NOMO-1 treated with DMSO at 0.1 percent for 48 hours (cell line): ENCODE results near the gene DMBT1.
"Not testable (repeated sequence)": the region's sequence is repeated elsewhere in the genome, so short reads cannot be mapped to it uniquely, and the experiment has no call there.

Experiments used
- DNase-seq: peaks from one replicate; lab custom pipeline; 2025; ENCODE audit not compliant: unreplicated experiment; lab: John Stamatoyannopoulos, UW

DMBT1 gene

GRCh38 chr10:122577311-122577885, 16.8 kb downstream of the DMBT1 start:
- no peak for DNase-seq

- not testable (repeated sequence) for DNase-seq
These were observed 25.5 kb downstream of the DMBT1 start for GRCh38 chr10:122586070-122586469.

GRCh38 chr10:122587098-122587760, 26.7 kb downstream of the DMBT1 start:
- DNase-seq, result no peak

- DNase-seq, result no peak
These were observed 27.8 kb downstream of the DMBT1 start for GRCh38 chr10:122588381-122588780.

- DNase-seq, result no peak
These were observed 29.6 kb downstream of the DMBT1 start for GRCh38 chr10:122590153-122590552.

DNA sequence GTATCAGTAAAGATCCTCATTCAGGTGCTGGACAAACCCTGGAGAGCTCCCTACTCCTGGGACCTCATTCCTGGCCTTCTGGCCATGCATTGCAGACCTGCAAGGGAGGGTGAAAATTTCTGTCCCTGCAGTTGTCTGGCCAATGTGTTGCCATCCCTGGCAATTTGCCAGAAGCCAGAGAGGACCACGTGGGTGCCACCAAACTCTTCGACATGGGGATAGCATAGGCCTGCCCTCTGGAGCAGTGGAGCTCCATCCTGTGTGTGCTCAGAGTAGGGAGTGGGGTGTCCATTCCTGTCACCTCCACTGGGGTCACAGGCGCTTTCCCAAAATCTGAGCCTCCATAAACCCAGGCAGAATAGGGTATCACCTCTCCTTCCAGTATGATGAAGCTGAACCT, 31.2 kb downstream of the DMBT1 start:
- no peak for DNase-seq

DNA sequence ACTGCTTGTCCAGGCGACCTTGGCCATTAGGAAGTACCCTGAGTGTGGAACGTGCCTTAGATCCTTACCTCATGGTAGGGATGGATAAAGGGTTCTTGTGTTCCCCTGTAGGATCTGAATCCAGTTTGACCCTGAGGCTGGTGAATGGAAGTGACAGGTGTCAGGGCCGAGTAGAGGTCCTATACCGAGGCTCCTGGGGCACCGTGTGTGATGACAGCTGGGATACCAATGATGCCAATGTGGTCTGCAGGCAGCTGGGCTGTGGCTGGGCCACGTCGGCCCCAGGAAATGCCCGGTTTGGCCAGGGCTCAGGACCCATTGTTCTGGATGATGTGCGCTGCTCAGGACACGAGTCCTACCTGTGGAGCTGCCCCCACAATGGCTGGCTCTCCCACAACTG, 31.6 kb downstream of the DMBT1 start:
- DNase-seq, result no peak

GRCh38 chr10:122617476-122618270, 57.1 kb downstream of the DMBT1 start:
- no peak for DNase-seq

- no peak for DNase-seq
These were observed 58.1 kb downstream of the DMBT1 start for GRCh38 chr10:122618461-122619165.

DNA sequence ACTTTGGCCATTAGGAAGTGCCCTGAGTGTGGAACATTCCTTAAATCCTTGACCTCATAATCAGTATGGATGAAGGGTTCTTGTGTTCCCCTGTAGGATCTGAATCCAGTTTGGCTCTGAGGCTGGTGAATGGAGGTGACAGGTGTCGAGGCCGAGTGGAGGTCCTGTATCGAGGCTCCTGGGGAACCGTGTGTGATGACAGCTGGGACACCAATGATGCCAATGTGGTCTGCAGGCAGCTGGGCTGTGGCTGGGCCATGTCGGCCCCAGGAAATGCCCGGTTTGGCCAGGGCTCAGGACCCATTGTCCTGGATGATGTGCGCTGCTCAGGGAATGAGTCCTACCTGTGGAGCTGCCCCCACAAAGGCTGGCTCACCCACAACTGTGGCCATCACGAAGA, 60.4 kb downstream of the DMBT1 start:
- DNase-seq, result not testable (repeated sequence)

GRCh38 chr10:122624546-122624945, 64.0 kb downstream of the DMBT1 start:
- no peak for DNase-seq

DNA sequence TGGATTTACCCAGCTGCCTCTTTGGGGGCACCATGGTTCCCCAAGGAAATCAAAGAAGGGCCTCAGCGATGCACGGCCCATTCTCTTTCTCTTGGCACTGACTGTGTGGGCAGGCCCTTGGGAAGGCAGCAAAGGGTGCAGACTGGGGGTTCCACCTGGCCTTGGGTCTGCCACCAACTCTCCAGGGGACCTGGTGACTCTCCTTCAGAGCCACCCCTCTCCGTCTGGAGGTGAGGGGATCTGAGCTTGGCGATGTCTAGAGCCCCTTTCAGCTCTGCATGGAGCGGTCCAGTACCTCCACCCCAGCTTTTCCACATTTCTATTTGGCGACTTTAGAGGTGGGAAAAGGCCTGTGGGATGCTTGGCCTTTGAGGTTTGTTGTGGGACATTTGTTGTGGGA, 70.0 kb downstream of the DMBT1 start:
- DNase-seq, result no peak

- DNase-seq, result no peak
These were observed 71.5 kb downstream of the DMBT1 start for GRCh38 chr10:122632031-122632430.

DNA sequence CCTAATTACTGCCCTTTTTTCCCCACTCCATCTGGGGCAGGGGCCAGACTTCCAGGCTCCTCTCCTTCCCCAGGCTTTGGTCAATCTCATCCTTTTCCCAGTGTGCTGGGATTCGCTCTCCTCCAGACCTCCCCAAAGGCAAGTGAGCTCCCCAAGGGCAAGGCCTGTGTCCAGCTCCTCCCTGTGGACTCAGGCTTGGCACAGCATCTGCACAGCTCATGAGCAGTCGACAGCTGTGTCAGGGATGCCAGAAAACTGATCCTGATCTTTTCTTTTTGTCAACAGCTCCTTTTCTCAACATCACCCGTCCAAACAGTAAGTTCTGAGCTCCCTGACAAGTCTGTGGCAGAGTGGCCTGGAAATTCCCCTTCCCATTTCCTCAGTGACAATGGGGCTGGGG, 72.0 kb downstream of the DMBT1 start:
- no peak for DNase-seq

DNA sequence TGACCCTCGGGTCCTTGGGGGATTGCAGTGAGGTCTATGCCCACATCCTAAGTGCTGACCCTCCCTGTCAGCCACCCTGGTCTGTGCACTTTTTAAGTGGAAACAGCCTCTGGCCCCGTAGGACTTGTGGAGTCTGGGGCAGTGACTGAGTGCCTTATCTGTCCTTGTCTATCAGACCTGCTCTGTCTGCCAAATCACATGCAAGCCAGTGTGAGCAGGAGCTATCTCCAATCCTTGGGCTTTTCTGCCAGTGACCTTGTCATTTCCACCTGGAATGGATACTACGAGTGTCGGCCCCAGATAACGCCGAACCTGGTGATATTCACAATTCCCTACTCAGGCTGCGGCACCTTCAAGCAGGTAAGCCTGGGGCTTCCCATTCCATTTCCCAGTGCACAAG, 76.4 kb downstream of the DMBT1 start:
- DNase-seq, result no peak

- no peak for DNase-seq
These were observed 76.8 kb downstream of the DMBT1 start for GRCh38 chr10:122637376-122637775.

DNA sequence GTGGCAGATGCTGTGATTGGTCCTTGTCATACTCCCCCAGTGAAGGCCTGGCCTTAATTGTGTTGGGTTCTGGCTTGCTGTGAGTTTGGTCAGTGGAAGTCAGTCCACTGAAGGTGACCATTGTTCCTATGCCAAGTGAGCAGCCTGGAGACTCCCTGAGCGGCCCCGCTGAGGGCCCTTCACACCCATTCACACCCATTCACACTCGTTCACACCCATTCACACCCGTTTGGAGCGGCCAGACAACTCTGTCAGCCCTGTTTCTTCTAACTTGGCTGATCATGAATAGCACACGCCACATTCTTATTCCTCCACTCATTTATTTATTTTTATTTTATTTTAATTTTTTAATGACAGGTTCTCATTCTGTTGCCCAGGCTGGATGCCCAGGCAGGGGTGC, 77.6 kb downstream of the DMBT1 start:
- no peak for DNase-seq

DNA sequence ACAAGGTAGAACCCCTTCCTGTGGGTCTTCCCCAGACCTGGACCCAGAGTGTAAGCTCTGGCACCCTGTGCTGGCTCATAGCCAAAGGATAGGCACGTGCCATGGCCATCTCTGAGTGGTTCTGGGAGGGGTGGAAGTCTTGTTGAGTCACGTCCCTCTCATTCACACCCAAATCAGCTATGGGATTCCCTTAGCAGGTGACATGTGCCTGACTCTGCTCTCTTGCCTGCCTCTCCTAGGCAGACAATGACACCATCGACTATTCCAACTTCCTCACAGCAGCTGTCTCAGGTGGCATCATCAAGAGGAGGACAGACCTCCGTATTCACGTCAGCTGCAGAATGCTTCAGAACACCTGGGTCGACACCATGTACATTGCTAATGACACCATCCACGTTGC, 79.2 kb downstream of the DMBT1 start:
- DNase-seq, result no peak

DNA sequence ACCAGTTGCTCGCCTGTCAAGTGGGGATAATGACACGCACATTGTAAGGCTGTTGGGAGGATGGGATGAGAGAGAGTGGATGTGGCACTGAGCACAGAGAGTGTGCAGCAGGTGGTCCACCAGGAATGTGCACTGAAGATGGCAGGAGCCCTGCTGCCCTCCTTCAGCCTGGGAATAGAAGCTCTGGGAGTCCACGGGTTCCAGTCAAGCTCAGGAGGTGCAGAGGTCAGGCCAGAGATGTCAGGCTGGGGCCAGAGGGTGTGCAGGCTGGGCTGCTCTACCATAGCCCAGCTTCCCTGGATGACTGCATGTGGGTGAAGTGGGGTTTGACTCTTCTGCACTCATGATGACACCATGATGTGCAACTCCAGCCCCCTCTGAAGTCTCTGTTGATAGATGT, 80.4 kb downstream of the DMBT1 start:
- no peak for DNase-seq

DNA sequence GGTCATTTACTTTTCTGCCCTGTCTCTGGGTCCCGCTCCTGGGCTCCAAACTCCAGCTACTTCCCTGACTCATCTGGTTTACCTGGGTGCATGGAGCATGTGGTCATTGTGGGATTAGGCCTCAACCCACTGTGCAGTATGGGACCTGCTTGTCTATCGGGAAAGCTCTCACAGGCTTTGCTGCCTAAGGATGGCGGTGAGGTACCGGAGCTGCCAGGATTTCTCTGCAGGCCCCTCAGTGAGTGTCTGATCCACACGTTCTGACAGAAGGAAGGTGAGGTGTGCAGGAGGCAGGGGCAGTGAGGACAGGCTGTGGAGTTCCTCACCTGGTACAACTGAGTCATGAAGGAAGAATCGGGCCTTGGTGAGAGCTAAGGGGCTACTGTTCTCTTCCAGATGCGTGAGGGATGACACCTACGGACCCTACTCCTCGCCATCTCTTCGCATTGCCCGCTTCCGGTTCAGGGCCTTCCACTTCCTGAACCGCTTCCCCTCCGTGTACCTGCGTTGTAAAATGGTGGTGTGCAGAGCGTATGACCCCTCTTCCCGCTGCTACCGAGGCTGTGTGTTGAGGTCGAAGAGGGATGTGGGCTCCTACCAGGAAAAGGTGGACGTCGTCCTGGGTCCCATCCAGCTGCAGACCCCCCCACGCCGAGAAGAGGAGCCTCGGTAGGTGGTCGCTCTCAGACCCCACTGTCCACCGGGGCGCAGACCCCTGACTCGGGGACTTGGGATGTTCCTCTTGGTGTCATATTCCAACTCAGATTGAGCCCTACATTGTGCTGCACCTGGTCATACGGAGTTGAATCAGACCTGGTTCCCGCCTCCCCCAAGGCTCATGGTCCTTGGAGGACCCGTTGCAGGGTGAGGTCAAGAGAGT, 82.4 kb downstream of the DMBT1 start:
- DNase-seq, result no peak
